A673 (cell line): ENCODE results near the gene PRIM1. TPM values are rescaled to one million over a fixed set of nuclear protein-coding genes. Genes with fewer than 3 reads are reported as not detected.

Source experiments
- BruUV-seq: library from RNA; stranded (reverse); fragments of 400-500 nt; replicated peaks from 2 replicates; lab custom pipeline; 2021; lab: Mats Ljungman, UMichigan
- CTCF ChIA-PET: fragments of 300-600 bp; sonication (Branson Sonifier 250); formaldehyde crosslinking; loops from one replicate; lab custom pipeline; 2022; ENCODE audit warnings: antibody characterized with exemption; lab: Charles Lee
- POLR2A ChIA-PET: fragments of 300-600 bp; sonication (Branson Sonifier 250); formaldehyde crosslinking; loops from one replicate; lab custom pipeline; 2022; ENCODE audit warnings: antibody characterized with exemption; ENCODE audit not compliant: low non-redundant PET; lab: Charles Lee
- DNase-seq: peaks from one replicate; pipeline ENCODE4 v3.0.0-alpha.2; 2015; ENCODE audit warnings: low spot score
- H3K27ac ChIP-seq: fragments of 200-600 bp; sonication (generic); 2 replicates; pipeline ENCODE4 v1.5.1; 2016; ENCODE audit warnings: mixed run types, low read depth, mild to moderate bottlenecking, mixed read lengths, antibody characterized with exemption, low read length; ENCODE audit not compliant: poor library complexity, severe bottlenecking
- H3K27me3 ChIP-seq: fragments of 200-600 bp; sonication (generic); replicated peaks from 2 replicates; pipeline ENCODE4 v1.6.1; 2017; ENCODE audit warnings: mixed run types, low read depth, mild to moderate bottlenecking, mixed read lengths, antibody characterized with exemption, low read length; ENCODE audit not compliant: insufficient read depth, poor library complexity
- H3K36me3 ChIP-seq: fragments of 200-600 bp; sonication (generic); 2 replicates; pipeline ENCODE4 v1.6.1; 2016; ENCODE audit warnings: mixed run types, mild to moderate bottlenecking, mixed read lengths, antibody characterized with exemption, low read length; ENCODE audit not compliant: insufficient read depth, poor library complexity, severe bottlenecking
- H3K4me1 ChIP-seq: fragments of 200-600 bp; sonication (generic); 2 replicates; pipeline ENCODE4 v1.6.1; 2017; ENCODE audit warnings: mixed run types, mild to moderate bottlenecking, mixed read lengths, antibody characterized with exemption, low read length; ENCODE audit not compliant: insufficient read depth, poor library complexity, severe bottlenecking
- H3K4me3 ChIP-seq: fragments of 200-600 bp; sonication (generic); 2 replicates; pipeline ENCODE4 v1.5.1; 2016; ENCODE audit warnings: low read depth, mixed run types, mild to moderate bottlenecking, mixed read lengths, low read length; ENCODE audit not compliant: poor library complexity, severe bottlenecking
- H3K9me3 ChIP-seq: fragments of 200-600 bp; sonication (generic); 2 replicates; pipeline ENCODE4 v1.6.1; 2016; ENCODE audit warnings: mixed run types, low read depth, mild to moderate bottlenecking, mixed read lengths, antibody characterized with exemption, low read length; ENCODE audit not compliant: poor library complexity, severe bottlenecking
- CTCF ChIP-seq: fragments of 300-800, 200-600 bp; sonication (generic); conservative IDR thresholded peaks from 2 replicates; pipeline ENCODE4 v1.5.1; 2017; ENCODE audit warnings: low read depth, mild to moderate bottlenecking, antibody characterized with exemption, low read length, moderate library complexity, mixed read lengths
- EZH2 ChIP-seq: fragments of 200-600 bp; sonication (generic); IDR thresholded peaks from 2 replicates; pipeline ENCODE4 v1.6.1; 2017; ENCODE audit warnings: borderline replicate concordance, low read depth, mild to moderate bottlenecking, mixed read lengths, antibody characterized with exemption, low read length; ENCODE audit not compliant: poor library complexity, severe bottlenecking
- intact Hi-C: fragments of 100-400 bp; cut with micrococcal nuclease; formaldehyde crosslinking; loops from one replicate; pipeline ENCODE4 v1.10.0; 2022; ENCODE audit not compliant: unreplicated experiment
- total RNA-seq: library from RNA; stranded (reverse); gene quantifications from 2 replicates; pipeline ENCODE4 v1.2.3, GENCODE V29; 2021

PRIM1 gene
- total RNA-seq, 1 experiment from 2014 or later, result 51.9 TPM

- H3K27ac ChIP-seq, result no peak overlapping the region
- CTCF ChIA-PET, result interaction anchor here (0.6 kb wide), 2 partner anchors 18 to 350 kb away, joined by 5 to 11 read pairs; partner anchors contain the start of gene STAT6
- intact Hi-C loops, result no loop called here
- no peak for TF ChIP-seq EZH2
- TF ChIP-seq CTCF, result no peak
- no peaks in the 10 kb centered on the region for H3K4me1 ChIP-seq
- POLR2A ChIA-PET, result no interaction called here
- H3K4me3 ChIP-seq, result no peak overlapping the region
- no peak for DNase-seq
- H3K9me3 ChIP-seq, result peaks cover 4% of the 10 kb centered on the region
- no TSS peak for BruUV-seq
- no peaks in the 10 kb centered on the region for H3K36me3 ChIP-seq
- no peaks in the 10 kb centered on the region for H3K27me3 ChIP-seq
Observed at GRCh38 chr12:56761812-56762211, 9.7 kb upstream of the PRIM1 start.

GRCh38 chr12:56760460-56760859 lies 8.3 kb upstream of the PRIM1 start:
- no peaks in the 10 kb centered on the region for H3K27me3 ChIP-seq
- H3K4me1 ChIP-seq, result no peaks in the 10 kb centered on the region
- H3K36me3 ChIP-seq, result no peaks in the 10 kb centered on the region
- H3K4me3 ChIP-seq, result no peak overlapping the region
- no peak for DNase-seq
- BruUV-seq, result no TSS peak
- peaks cover 4% of the 10 kb centered on the region for H3K9me3 ChIP-seq
- ChIA-PET POLR2A (no interaction called here), CTCF (no interaction called here)
- intact Hi-C loops, result no loop called here
- no peak for TF ChIP-seq CTCF
- TF ChIP-seq EZH2, result no peak
- H3K27ac ChIP-seq, result no peak overlapping the region

- DNase-seq, result no peak
- CTCF ChIA-PET, result interaction anchor here (0.7 kb wide), 1 partner anchor 293 kb away, joined by 4 read pairs; no protein-coding TSS in a partner anchor
- TF ChIP-seq CTCF (no peak), EZH2 (no peak)
Observed at GRCh38 chr12:56759263-56759908, 7.3 kb upstream of the PRIM1 start.

More at GRCh38 chr12:56759263-56759908, 7.3 kb upstream of the PRIM1 start:
- H3K9me3 ChIP-seq, result peaks cover 4% of the 10 kb centered on the region
- no peak overlapping the region for H3K4me3 ChIP-seq
- intact Hi-C loops, result loop anchor here (5.0 to 10.0 kb wide), 2 partner anchors 303 to 425 kb away; no protein-coding TSS in a partner anchor
- H3K36me3 ChIP-seq, result no peaks in the 10 kb centered on the region
- no peaks in the 10 kb centered on the region for H3K27me3 ChIP-seq
- POLR2A ChIA-PET, result no interaction called here
- no TSS peak for BruUV-seq
- H3K4me1 ChIP-seq, result no peaks in the 10 kb centered on the region
- no peak overlapping the region for H3K27ac ChIP-seq
